Activated gamma-delta T cell (primary cell): ENCODE results near the gene NMB.
"Not testable (repeated sequence)": the region's sequence is repeated elsewhere in the genome, so short reads cannot be mapped to it uniquely, and the experiment has no call there.

Source experiments
- DNase-seq: peaks from one replicate; lab custom pipeline; 2025; lab: John Stamatoyannopoulos, UW
- total RNA-seq, 2 donors: gene quantifications; one replicate each; lab custom pipeline; 2026; lab: John Stamatoyannopoulos, UW

The NMB gene, protein sequence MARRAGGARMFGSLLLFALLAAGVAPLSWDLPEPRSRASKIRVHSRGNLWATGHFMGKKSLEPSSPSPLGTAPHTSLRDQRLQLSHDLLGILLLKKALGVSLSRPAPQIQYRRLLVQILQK
- 1.5 to 2.6 reads per million in 2 donors for total RNA-seq

DNA sequence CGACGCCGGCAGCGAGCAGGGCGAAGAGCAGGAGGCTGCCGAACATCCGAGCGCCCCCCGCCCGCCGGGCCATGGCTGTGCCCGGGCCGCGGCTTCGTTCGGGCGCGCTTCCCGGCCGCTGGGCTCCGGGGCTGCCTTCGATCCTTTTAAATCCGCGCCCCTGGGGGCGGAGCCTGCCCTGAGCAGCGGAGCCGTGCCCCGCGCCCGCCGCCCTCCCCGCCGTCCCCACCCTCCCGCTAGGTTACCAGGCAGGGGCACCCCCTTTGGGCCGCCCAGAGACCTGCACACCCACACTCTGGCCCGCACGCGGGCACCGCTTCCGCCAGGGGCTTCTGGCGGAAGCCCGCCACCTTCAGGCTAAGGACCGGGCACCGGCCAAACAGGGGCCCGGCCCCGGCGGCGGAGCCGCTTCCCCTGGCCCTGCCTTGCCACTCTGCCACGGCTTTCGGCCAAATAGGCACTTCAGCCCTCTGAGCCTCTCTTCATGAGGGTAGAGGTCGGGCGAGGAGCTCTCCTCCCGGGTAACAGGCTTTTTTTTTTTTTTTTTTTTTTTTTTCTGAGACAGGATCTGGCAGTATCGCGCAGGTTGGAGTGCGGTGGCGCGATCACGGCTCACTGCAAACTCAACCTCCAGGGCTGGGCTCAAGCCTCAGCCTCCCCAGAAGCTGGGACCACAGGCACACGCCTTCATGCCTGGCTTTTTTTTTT lies at the start of gene NMB:
Gene NMB (minus strand): TSS at position 120 of the 708 bp plus-strand sequence. CDS start 47 bp downstream, at position 73.
- peak; percentile 82 for DNase-seq

DNA sequence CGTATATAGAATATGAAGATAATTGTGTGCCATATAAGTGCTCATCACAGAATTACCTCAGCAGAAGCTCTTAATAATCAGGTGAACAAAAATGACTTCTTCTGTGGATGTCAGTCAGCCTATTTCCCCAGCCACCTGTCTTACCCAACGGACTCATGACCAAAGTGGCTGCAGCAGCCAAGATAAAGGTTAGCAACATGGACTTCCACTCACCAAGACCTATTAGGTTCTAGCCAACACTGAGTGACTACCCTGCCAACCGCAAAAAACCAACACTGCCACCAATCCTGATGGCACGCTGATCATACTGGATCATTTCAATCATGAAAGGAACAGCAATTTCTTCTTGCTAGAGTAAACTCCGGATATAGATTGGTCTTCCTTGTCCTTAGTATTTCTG lies 45.8 kb upstream of the NMB start:
- DNase-seq = no peak

DNA sequence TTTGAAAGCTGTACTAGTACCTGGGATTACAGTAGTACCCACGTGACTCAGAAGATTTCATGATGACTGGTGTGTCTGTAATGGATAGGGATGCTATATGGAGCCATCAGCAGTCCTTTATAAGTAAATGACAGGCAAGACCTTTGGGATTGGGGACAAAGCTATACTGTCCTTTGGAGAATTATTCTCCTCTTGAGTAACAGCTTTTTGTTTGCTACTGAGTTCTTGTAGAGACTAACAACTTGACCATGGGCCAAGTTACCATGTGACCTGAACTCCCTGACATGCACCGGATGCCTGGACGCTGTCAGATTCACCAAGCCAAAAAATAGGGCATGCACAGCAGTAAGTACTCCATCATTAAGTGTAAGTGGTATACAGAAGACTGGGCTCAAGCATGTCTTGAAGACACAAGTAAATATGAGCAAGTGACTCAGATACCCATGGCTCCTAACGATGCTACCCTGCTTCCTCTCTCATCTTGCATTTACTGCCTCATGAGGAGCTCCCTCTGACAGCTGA lies 45.0 kb upstream of the NMB start:
- no peak for DNase-seq

DNA sequence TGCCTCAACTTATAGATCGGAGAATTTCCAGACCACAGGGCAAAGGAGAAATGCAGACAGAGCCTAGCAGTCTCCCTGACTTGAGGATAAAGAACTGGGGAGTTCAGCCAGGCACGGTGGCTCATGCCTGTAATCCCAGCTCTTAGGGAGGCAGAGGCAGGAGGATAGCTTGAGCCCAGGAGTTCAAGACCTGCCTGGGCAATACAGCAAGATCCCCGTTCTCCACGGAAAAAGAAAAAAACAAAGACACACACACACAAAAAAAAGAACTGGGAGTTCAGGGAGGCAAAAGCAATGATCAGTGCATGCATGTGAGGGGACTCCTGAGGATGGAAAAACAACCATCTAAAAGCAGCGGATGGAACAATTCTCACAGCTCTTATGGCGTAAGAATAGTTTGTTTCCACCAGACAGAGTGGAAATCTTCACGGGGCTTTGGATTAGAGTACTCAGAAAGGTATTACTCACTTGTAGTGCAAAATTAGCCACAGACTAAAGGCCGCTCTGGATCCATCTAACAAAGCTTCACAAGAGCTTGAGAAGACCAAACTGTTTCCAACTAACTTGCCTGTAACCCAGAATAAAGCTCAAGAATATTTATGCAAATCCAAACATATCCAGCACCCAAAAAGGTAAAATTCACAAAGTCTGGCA lies 41.7 kb upstream of the NMB start:
- no peak for DNase-seq

DNA sequence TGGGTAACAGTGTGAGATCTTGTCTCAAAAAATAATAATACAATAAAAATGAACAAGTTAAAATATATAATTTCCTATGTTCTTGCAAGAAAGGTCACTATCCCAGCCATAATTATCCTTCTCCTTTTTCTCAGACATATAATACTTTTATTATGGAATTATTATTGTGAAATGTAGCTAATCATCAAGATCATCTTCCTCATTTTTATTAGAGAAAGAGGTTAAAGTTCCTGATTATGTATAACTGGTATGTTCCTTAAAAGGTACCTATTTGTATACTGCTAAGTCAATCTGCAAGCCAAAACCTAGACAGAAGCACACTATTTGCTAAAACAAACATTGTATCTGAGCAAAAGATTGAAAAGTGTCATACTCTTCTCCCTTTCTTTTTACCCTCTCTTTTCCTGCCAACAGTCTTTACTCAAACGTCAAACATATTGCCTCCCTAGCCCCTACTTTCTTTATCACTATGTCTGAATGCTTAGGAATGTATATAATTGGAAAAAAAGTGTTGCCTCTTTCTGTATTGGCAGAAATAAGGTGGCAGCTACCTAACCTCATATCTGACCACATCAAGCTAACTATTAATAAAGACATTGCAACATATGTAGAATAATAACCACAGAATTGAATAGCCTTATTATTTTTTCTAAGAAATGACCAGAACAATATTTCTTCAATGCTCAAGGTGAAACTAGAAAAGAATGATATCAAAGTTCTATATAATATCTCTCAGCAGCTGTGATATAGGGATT lies 39.4 kb upstream of the NMB start:
- DNase-seq = no peak

DNA sequence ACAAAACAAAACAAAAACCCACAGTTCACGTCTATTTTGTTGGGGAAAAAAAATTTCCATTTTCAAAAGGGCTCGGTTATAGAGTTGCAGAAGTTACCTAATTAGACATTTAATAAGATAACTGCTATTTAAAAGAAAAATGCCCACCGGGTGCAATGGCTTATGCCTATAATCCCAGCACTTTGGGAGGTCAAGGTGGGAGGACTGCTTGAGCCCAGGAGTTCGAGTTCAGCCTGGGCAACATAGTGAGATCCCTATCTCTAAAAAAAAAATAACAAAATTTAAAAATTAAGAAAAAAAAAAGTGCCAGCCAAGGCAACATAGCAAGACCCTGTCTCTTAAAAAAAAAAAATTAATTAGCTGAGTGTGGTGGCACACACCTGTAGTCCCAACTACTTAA lies 38.8 kb upstream of the NMB start:
- DNase-seq = no peak

DNA sequence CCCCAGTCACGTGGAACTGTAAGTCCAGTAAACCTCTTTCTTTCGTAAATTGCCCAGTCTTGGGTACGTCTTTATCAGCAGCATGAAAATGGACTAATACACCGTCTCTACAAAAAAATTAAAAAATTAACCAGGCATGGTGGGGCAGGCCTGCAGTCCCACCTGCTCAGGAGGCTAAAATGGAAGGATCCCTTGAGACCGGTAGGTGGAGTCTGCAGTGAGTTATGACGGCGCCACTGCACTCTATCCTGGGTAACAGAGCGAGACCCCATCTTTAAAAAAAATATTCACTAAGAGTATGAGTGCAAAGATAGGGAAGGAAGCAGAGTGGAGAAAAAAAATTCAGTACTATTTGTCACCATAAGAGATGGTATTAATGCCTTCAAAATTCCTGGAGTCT lies 32.3 kb upstream of the NMB start:
- DNase-seq = no peak

DNA sequence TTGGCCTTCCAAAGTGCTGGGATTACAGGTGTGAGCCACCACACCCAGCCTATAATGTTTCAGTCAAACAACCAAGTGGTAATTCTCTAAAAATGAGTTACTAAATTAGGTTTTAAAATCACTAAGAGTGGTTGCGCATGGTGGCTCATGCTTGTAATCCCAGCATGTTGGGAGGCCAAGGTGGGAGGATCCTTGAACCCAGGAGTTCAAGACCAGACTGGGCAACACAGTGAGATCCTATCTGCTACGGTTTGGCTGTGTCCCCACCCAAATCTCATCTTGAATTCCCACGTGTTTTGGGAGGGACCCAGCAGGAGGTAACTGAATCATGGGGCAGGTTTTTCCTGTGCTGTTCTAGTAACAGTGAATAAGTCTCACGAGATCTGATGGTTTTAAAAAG lies 31.9 kb upstream of the NMB start:
- no peak for DNase-seq

DNA sequence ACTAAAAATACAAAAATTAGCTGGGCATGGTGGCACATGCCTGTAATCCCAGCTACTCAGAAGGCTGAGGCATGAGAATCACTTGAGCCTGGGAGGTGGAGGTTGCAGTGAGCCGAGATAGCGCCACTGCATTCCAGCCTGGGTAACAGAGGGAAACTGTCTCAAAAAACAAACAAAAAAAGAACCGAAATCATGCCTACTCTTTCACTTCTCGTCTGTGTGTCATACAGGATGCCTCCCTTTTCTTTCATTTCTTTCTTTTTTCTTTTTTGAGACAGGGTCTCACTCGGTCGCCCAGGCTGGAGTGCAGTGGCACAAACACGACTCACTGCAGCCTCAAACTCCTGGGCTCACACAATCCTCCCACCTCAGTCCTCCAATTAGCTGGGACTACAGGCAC lies 28.4 kb upstream of the NMB start:
- DNase-seq = not testable (repeated sequence)

DNA sequence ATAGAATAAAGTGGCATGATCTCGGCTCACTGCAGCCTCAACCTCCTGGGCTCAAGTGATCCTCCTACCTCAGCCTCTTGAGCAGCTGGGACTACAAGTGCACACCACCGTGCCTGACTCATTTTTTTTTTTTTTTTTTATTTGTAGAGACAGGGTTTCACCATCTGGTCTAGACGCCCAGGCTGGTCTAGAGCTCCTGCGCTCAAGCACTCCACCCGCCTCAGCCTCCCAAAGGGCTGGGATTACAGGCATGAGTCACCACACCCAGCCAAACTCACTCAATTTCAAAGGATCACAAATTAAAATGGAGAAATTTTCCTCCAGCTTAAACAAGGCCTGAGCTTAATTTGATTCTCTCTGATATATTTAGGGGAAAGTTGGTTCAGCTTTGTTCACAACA lies 27.3 kb upstream of the NMB start:
- DNase-seq = no peak

DNA sequence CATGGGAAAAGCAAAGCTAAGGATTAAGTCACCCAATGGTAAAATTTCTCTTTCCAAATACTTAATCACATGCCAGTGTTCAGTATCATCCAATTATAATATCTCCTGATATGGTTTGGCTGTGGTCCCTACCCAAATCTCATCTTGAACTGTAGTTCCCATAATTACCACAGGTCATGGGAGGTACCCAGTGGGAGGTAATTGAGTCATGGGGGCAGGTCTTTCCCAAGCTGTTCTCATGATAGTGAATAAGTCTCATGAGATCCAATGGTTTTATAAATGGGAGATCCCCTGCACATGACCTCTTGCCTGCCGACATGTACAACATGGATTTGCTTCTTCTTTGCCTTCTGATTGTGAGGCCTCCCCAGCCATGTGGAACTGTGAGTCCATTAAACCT lies 26.1 kb upstream of the NMB start:
- DNase-seq = no peak

DNA sequence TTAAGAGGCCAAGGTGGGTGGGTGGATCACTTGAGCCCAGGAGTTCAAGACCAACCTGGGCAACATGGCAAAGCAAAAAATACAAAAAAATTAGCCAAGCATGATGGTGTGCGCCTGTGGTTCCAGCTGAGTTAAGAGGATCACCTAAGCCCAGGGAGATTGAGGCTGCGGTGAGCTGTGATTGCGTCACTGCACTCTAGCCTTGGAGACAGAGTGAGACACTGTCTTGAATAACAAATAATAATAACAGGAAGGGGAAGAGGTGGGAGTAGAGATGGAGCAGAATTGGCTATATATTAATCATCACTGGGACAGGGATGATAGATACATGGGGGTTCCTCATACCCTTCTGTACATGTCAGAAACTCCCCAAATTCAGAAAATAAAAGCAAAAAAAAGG lies 23.8 kb upstream of the NMB start:
- DNase-seq = no peak

DNA sequence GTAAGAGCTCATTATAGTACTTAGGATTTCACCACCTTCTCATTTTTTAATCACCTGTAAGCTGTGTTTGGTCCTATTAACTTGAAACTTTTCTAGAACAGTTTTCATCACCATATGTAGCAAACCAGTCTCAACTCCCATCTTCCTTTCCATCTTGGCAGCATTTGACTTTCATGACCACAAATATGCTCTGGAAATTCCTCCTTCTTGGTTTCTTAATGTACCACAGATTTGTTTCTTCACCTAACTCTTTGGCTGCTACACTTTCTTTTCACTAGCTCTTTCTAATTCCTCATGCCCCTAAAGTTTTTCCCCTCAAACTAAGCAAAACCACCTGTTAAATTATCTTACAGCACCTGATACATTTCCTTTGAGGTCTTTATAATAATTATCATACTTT lies 13.2 kb upstream of the NMB start:
- no peak for DNase-seq

DNA sequence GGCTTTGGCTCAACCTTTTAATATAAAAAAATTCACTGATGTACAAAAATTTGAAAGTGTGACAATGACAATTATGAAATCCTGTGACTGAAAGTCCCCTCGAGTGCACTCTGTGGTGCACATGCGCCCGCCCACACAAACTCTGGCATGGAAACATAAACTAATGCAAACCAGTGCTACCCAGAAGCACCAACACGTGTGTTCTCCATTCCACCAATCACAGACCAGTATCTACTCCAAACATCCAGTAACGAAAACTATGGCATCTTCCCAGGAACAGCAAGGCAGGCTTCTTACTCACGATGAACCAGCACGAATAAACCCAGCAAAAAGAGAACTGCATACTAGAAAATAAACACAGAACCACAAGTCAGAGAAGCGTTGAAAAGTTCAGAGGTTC lies 11.7 kb upstream of the NMB start:
- no peak for DNase-seq

DNA sequence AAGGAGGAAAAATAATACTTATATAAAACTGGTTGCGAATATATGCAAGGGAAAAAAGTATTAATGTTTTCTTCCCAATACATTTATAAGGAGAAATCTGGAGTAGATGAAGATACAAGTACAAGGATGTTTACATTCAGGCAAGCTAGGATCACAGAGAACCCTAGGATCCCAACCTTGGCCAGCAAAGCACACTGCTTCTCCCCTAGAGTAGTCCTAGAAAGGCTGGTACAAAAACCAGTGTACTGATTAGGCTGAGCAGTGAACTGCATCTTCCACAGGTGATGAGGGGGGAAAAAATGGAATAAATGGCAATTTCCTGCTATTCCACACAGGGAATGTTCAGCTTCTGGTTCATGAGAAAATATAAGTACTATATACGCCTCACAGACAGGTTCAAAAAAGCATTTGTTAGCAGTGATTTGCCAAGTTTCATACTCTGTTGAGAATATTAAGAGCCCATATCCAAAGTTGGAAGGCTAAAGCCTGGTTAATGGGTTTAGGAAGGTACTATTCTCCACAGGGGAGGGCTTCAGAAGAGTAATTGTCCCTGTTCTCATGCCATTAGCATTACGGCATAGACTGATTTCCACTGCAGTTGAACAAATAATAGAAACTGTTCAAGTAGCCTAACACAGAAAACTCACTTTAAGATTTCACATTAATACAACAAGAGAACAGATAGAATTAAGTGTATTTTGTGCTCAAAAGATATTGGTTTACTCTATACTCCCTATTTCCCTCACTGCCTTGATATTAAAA lies 10.4 kb upstream of the NMB start:
- no peak for DNase-seq

DNA sequence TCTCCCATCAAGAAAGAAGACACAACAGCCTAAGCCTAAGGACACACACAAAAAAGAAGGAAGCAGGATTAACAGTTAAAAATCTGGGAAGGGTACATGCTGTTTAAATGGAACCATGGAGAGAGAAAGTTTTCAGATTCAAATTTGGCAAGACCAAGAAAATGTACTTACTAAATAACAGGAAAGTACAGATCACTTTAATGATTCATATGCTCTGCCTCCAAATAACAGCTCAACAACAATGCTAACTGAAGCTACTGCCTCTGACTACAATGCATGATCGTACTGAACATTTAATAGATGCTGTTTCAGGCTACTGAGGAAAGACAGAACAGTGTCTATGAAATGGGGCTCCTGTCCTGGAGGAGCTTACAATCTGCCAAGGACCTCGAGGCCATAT lies 8.4 kb upstream of the NMB start:
- DNase-seq = no peak

DNA sequence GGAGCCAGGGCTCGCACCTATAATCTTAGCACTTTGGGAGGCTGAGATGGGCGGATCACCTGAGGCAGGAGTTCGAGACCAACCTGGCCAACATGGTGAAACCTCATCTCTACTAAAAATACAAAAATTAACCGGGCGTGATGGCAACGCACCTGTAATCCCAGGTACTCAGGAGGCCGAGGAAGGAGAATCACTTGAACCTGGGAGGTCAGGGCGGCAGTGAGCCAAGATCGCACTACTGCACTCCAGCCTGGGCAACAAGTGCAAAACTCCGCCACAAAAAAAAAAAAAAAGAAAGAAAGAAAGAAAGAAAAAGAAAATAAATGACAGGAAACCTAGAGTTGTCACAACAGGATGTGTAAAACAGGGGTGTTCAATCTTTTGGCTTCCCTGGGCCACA lies 3.0 kb upstream of the NMB start:
- no peak for DNase-seq

DNA sequence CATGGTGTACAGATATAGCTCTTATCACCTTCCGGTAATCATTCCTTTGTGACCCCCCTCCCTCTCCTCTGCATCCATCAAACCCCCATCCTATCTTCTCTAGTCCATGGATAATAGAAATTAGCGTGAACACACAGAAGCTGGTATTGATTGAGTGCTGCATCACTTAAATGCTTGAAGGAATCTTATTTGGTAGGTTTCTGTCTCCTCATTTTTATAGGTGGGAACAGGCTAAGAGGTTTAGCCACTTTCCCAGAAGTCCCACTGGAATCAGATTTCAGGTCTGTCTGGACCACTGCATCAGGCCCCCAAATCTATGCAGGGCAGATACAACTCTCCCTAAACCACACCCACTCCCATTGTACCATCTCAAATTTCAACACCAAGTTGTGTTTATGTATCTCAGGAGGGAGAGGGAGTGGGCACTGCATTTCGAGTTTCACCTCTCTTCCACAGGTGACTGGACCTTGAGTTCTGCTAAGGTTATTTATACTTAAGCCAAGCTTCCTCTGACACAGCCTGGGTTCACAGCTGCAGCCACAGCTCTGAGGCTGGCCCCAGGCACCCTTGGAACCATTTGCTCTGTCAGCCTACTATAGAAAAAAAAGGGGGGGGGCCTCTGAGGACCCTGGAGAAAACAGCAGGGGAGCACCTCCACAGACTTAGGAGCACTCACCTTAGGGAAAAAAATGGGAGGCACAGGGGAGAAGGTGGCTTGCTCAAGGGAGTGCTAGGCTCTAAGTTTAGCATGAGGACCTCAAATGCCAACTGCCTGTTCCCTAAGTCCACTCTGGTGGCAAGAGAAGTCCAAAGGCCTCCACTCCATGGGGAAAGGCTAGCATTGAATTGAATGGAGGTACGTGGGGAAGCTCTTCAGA lies 2.1 kb upstream of the NMB start:
- DNase-seq = no peak

DNA sequence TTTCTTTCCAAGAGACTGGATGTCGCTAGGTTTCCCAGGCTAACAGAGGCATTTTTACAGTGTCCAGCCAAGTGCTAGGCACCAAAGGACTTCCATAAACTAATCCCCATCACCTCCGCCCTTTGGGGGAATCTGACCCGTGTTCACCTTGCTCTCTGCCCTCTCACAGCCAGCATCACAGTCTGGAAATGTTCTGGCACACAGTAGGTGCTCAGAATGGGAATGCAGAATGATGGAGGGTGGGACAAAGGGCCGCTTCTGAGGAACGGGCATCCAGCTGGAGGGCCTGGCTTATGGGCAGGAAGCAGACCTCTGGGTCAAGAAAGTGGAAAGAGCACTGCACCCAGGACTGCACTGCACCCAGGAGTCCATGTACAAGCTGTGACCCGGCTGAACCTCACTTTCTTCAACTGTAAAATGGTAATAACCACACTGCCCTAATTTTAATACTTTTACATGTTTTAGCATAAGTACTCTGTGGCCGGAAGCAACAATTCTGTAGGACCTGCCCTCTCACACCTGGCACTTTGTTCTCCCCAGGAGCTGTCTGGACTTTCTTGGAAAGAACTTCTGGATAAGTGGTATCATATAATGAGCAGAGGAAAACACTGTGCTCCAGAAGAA lies 901 bp upstream of the NMB start:
- no peak for DNase-seq

DNA sequence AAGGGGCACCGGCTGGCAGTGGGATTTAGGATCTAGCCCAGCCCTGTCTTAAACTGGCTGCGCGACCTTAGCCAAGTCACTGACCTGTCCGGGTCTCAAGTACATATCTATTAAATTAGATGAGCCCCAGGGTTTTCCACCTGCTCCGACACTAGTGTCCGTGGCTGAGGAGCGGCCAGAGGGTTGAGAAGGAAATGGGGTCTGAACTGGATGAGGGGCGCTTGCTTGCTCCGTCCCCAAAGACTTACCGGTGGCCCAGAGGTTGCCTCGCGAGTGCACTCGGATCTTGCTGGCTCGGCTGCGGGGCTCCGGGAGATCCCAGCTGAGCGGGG lies 285 bp downstream of the NMB start:
- DNase-seq = no peak

DNA sequence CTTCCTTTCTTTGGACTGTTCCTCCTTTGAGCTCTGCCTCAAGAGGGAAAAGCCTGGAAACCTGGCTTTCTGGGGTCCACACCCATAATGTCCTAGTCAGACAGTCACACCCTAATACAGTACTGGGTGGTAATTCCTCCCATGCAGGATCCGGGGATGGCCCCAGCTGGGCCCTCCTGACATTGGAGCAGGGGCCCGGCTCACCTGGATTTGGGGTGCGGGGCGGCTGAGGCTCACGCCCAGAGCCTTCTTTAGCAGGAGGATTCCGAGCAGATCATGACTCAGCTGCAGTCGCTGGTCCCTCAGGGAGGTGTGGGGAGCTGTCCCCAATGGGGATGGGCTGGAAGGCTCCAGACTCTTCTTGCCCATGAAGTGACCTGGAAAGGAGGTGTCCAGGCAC lies 1.0 kb downstream of the NMB start:
- DNase-seq = no peak
